GM12875 (cell line): Measurements from ENCODE around the gene INPP5J.
"Not testable (repeated sequence)": the region's sequence is repeated elsewhere in the genome, so short reads cannot be mapped to it uniquely, and the experiment has no call there.

Experiments
- H3K4me3 ChIP-seq: one replicate; pipeline ENCODE4 v1.5.1; 2011; ENCODE audit warnings: low read depth, low read length, control low read depth
- TF ChIP-seq, protein P1 (sequence below): IDR thresholded peaks from 2 replicates; pipeline ENCODE4 v1.5.1; 2011; ENCODE audit warnings: low read depth, mild to moderate bottlenecking, control low read depth, inconsistent platforms, low read length, moderate library complexity, borderline replicate concordance; ENCODE audit not compliant: insufficient read depth

Gene INPP5J

GRCh38 chr22:31105282-31105929, 17.4 kb upstream of the INPP5J start:
- no peak overlapping the region for H3K4me3 ChIP-seq
- TF ChIP-seq, protein P1, sequence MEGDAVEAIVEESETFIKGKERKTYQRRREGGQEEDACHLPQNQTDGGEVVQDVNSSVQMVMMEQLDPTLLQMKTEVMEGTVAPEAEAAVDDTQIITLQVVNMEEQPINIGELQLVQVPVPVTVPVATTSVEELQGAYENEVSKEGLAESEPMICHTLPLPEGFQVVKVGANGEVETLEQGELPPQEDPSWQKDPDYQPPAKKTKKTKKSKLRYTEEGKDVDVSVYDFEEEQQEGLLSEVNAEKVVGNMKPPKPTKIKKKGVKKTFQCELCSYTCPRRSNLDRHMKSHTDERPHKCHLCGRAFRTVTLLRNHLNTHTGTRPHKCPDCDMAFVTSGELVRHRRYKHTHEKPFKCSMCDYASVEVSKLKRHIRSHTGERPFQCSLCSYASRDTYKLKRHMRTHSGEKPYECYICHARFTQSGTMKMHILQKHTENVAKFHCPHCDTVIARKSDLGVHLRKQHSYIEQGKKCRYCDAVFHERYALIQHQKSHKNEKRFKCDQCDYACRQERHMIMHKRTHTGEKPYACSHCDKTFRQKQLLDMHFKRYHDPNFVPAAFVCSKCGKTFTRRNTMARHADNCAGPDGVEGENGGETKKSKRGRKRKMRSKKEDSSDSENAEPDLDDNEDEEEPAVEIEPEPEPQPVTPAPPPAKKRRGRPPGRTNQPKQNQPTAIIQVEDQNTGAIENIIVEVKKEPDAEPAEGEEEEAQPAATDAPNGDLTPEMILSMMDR, result no peak

DNA sequence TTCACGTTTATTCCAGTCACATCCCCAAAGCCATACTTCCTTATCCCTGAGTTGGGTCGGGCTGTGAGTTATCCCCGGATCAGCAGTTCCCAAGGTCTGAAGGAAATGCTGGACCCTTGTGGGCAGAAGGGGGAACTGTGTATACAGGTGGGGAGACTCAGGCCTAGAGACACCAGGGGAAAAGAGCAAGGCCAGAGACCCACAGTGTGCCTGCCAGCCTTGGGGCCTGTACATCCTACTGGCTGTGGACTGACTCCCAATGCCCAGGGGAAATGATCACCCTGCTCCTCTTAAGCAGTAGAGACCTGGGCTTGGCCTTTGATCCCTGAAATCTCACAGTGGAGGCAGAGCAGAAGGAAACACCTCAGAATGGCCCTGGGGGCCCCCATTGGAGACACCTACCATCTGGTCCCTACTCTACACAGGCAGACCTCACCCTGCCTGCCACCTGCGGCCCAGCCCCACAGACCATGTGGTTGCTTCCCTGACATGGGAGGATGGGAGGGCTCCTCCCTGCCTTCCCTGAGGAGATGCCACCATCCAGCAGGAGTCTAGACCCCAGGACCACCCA, 16.7 kb upstream of the INPP5J start:
- TF ChIP-seq, protein P1, result no peak

DNA sequence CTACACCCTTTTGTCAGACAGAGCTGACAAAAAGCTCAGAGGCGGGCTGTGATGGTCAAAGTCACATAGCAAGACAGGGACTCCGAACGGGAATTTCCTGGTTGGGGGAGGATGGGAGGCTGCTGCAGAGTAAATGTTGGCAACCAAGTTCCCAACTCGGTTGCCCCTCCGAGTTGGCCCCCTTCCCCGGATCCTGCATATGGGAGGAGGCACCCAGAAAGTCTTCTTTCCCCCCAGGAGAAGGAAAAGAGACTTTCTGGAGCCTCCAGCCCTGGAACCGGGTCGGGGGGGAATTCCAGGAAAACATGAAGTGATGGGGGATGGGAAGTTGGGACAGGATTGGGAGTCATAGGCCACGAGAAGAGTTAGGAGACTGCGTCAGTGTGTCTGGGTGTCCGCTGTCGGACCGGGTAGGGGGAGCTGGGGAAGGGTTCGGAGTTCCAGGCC, 16.0 kb upstream of the INPP5J start:
- TF ChIP-seq, protein P1, result no peak
- H3K4me3 ChIP-seq, result peak overlapping the region; percentile 55

More for the DNA sequence above, 16.7 kb upstream of the INPP5J start:
- no peak overlapping the region for H3K4me3 ChIP-seq

DNA sequence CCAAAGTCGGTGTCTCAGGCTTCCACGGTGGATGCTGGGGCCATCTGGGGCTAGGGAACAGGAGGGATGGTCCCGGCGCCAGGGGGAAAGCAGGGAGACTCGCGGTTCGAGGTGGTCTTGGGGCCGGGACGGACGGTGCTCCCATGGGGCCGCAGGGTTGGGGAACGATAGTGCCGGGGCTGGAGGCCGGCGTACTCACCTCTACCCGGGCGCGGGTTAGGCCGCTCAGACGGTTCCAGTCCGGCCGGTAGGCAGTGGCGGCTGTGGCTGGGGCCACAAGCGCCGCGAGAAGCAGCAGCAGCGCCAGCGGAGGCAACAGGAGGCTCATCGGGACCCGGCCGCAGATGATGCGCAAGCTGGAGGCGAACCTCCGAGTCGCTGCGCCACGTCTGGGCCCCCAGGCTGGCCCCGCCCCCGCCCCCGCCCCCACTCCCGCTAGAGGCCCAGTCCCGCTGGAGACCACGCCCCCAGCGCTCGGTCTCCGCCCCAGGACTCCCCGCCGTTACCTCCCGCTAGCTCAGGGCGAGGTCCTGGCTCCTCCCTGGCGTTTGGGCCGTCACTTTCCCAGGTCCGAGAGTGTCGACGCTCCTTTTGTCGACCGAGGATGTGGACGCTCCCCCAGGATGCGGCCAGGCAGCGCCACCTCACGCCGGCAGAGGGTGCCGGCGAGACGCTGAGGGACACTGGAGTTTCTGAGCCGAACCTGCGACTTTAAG, 15.4 kb upstream of the INPP5J start, which contains the start of gene SELENOM:
Gene SELENOM, minus strand, starts transcription at position 391 of the 716 bp plus-strand sequence. Its CDS starts 63 bp downstream, at position 328.
- peak within 1 kb of the TSS; percentile 55 for H3K4me3 ChIP-seq

GRCh38 chr22:31107894-31108218, 14.9 kb upstream of the INPP5J start:
- H3K4me3 ChIP-seq, result peak overlapping the region; percentile 52
- TF ChIP-seq, protein P1, result no peak

More for the DNA sequence above, 15.4 kb upstream of the INPP5J start, which contains the start of gene SELENOM:
- TF ChIP-seq, protein P1, result peak; percentile 88

GRCh38 chr22:31112547-31113091, 10.1 kb upstream of the INPP5J start:
- H3K4me3 ChIP-seq, result not testable (repeated sequence)

GRCh38 chr22:31118046-31118820, 4.5 kb upstream of the INPP5J start:
- TF ChIP-seq, protein P1, result no peak
- H3K4me3 ChIP-seq, result no peak overlapping the region
